Panc1 (cell line): ENCODE results near the gene SLC49A3. TPM values are rescaled to one million over a fixed set of nuclear protein-coding genes. Genes with fewer than 3 reads are reported as not detected.

ENCODE experiments used
- ATAC-seq: fragments of 200-7000 bp; cut with Tn5 transposase; 2 replicates; pipeline ENCODE4 v1.9.1; 2020; ENCODE audit warnings: mild to moderate bottlenecking, moderate library complexity
- BruUV-seq: library from RNA; stranded (reverse); fragments of 400-500 nt; replicated peaks from 2 replicates; lab custom pipeline; 2021; lab: Mats Ljungman, UMichigan
- CTCF ChIA-PET: fragments of 300-600 bp; sonication (Branson Sonifier 250); formaldehyde crosslinking; loops from one replicate; lab custom pipeline; 2022; ENCODE audit warnings: antibody characterized with exemption; lab: Charles Lee
- POLR2A ChIA-PET: fragments of 300-600 bp; sonication (Branson Sonifier 250); formaldehyde crosslinking; loops from one replicate; lab custom pipeline; 2022; ENCODE audit warnings: antibody characterized with exemption; lab: Charles Lee
- DNase-seq: peaks from one replicate; pipeline ENCODE4 v3.0.0-alpha.2; 2010; ENCODE audit warnings: low read depth, low spot score
- H3K27ac ChIP-seq: 2 replicates; pipeline ENCODE4 v1.5.1; 2011; ENCODE audit warnings: mild to moderate bottlenecking, low read length, inconsistent platforms
- H3K27me3 ChIP-seq: fragments of 200-500 bp; sonication (Bioruptor generic); 2 replicates; pipeline ENCODE4 v1.6.0; 2014; ENCODE audit warnings: low read length, inconsistent platforms; ENCODE audit not compliant: control insufficient read depth, insufficient read depth
- H3K36me3 ChIP-seq: fragments of 200-500 bp; sonication (Bioruptor generic); 2 replicates; pipeline ENCODE4 v1.5.1; 2014; ENCODE audit warnings: inconsistent platforms, mild to moderate bottlenecking, low read length, moderate library complexity; ENCODE audit not compliant: control insufficient read depth, insufficient read depth
- H3K4me1 ChIP-seq: 2 replicates; pipeline ENCODE4 v1.5.1; 2011; ENCODE audit warnings: inconsistent platforms, mild to moderate bottlenecking, low read length, moderate library complexity; ENCODE audit not compliant: control insufficient read depth, insufficient read depth
- H3K4me3 ChIP-seq, 2 experiments: 2 replicates each; pipeline ENCODE4 v1.5.1; 2011 to 2012; ENCODE audit warnings: low read depth in 2 of 2, low read length in 2 of 2, mild to moderate bottlenecking in 2 of 2, inconsistent platforms in 1 of 2, moderate library complexity in 1 of 2
- H3K9me3 ChIP-seq: fragments of 200-500 bp; sonication (Bioruptor generic); 2 replicates; pipeline ENCODE4 v1.5.1; 2014; ENCODE audit warnings: low read depth, mild to moderate bottlenecking, inconsistent platforms, low read length, moderate library complexity; ENCODE audit not compliant: control insufficient read depth, insufficient read depth
- POLR2AphosphoS5 ChIP-seq: IDR thresholded peaks from 2 replicates; pipeline ENCODE4 v1.6.1; 2012; ENCODE audit warnings: mild to moderate bottlenecking, low read depth, low read length, moderate library complexity
- SIN3A ChIP-seq: IDR thresholded peaks from 2 replicates; pipeline ENCODE4 v1.6.1; 2012; ENCODE audit warnings: low read depth, mild to moderate bottlenecking, low read length, moderate library complexity, borderline replicate concordance; ENCODE audit not compliant: insufficient read depth
- TCF7L2 ChIP-seq: IDR thresholded peaks from 2 replicates; pipeline ENCODE4 v1.6.1; 2011; ENCODE audit warnings: mild to moderate bottlenecking, low read depth, low read length, inconsistent platforms
- in situ Hi-C: cut with HindIII; loops from 2 replicates; pipeline ENCODE4 v1.10.0; 2016; ENCODE audit warnings: low sequenced_read_pairs, low pct_unique_long_range_greater_than_20kb
- intact Hi-C: fragments of 100-400 bp; cut with micrococcal nuclease; formaldehyde crosslinking; loops from one replicate; pipeline ENCODE4 v1.10.0; 2022; ENCODE audit not compliant: unreplicated experiment
- total RNA-seq: library from RNA; stranded (reverse); gene quantifications from one replicate; pipeline ENCODE4 v1.2.1, GENCODE V29; 2021; ENCODE audit not compliant: unreplicated experiment
- TF ChIP-seq, protein P1 (sequence below), 2 experiments: IDR thresholded peaks; 2 replicates each; pipeline ENCODE4 v1.6.1; 2011 to 2012; ENCODE audit warnings: low read depth in 2 of 2, control low read depth in 1 of 2, low read length in 1 of 2, mild to moderate bottlenecking in 1 of 2, moderate library complexity in 1 of 2; ENCODE audit not compliant: insufficient read depth in 1 of 2
- TF ChIP-seq, protein P2 (sequence below): fragments of 450-650 bp; IDR thresholded peaks from 2 replicates; pipeline ENCODE4 v1.5.1; 2017; ENCODE audit warnings: mild to moderate bottlenecking

The SLC49A3 gene
- total RNA-seq, 1 experiment from 2014 or later = 0.62 TPM

DNA sequence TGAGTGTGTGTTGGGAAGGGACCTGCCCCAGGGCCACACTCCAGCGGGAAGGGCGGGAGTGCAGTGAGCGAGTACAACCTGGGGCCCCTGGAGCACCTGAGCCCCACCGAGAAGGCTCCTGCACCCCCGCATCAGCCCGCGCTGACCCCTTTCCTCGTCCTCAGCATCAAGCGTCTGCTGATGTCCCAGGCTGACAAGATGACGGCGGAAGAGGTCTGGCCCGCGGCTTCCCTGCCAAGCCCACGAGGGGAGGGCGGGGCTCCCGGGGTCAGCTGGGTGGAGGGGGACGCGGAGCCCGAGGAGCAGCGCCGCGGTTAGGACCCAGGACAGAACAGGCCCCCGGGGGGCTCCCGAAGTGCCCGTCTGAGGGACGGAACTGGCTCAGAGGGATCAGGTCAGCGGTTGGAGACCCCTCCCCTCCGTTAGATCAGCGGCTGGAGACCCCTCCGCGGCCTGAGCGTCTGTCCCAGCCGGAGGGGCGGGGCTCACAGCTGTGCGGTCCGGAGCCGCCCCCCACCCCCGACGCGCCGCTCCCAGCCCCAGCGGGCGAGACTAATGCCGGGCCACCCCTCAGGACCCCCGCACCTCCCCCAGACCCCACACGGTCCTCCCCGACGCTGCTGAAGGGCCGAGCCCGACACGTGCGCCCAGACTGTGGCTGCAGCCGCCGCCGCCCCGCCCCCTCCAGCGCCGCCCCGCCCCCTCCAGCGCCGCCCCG, 7.9 kb downstream of the SLC49A3 start:
- H3K4me3 ChIP-seq = peak overlapping the region; percentile 46 to 59
- POLR2A ChIA-PET = no interaction called here
- H3K27ac ChIP-seq = peak overlapping the region; percentile 44; the same call in 1 of the 2 replicates
- TF ChIP-seq SIN3A (no peak), POLR2AphosphoS5 (no peak), TCF7L2 (no peak)
- TF ChIP-seq, protein P1, sequence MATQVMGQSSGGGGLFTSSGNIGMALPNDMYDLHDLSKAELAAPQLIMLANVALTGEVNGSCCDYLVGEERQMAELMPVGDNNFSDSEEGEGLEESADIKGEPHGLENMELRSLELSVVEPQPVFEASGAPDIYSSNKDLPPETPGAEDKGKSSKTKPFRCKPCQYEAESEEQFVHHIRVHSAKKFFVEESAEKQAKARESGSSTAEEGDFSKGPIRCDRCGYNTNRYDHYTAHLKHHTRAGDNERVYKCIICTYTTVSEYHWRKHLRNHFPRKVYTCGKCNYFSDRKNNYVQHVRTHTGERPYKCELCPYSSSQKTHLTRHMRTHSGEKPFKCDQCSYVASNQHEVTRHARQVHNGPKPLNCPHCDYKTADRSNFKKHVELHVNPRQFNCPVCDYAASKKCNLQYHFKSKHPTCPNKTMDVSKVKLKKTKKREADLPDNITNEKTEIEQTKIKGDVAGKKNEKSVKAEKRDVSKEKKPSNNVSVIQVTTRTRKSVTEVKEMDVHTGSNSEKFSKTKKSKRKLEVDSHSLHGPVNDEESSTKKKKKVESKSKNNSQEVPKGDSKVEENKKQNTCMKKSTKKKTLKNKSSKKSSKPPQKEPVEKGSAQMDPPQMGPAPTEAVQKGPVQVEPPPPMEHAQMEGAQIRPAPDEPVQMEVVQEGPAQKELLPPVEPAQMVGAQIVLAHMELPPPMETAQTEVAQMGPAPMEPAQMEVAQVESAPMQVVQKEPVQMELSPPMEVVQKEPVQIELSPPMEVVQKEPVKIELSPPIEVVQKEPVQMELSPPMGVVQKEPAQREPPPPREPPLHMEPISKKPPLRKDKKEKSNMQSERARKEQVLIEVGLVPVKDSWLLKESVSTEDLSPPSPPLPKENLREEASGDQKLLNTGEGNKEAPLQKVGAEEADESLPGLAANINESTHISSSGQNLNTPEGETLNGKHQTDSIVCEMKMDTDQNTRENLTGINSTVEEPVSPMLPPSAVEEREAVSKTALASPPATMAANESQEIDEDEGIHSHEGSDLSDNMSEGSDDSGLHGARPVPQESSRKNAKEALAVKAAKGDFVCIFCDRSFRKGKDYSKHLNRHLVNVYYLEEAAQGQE (IDR thresholded peaks at IDR 0.05; ENCODE audit: insufficient read depth in 1 of 2, low read depth in 2 of 2, low read length in 1 of 2) = no peak
- TF ChIP-seq, protein P2, sequence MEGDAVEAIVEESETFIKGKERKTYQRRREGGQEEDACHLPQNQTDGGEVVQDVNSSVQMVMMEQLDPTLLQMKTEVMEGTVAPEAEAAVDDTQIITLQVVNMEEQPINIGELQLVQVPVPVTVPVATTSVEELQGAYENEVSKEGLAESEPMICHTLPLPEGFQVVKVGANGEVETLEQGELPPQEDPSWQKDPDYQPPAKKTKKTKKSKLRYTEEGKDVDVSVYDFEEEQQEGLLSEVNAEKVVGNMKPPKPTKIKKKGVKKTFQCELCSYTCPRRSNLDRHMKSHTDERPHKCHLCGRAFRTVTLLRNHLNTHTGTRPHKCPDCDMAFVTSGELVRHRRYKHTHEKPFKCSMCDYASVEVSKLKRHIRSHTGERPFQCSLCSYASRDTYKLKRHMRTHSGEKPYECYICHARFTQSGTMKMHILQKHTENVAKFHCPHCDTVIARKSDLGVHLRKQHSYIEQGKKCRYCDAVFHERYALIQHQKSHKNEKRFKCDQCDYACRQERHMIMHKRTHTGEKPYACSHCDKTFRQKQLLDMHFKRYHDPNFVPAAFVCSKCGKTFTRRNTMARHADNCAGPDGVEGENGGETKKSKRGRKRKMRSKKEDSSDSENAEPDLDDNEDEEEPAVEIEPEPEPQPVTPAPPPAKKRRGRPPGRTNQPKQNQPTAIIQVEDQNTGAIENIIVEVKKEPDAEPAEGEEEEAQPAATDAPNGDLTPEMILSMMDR = no peak
- H3K36me3 ChIP-seq = no peaks in the 10 kb centered on the region
- no peaks in the 10 kb centered on the region for H3K9me3 ChIP-seq
- H3K4me1 ChIP-seq = peaks cover 10% of the 10 kb centered on the region
- ATAC-seq = peak; percentile 66
- no peak for DNase-seq
- H3K27me3 ChIP-seq = no peaks in the 10 kb centered on the region
- BruUV-seq = no TSS peak
- in situ Hi-C loops (no loop called here), intact Hi-C loops (no loop called here)
- CTCF ChIA-PET = no interaction called here

DNA sequence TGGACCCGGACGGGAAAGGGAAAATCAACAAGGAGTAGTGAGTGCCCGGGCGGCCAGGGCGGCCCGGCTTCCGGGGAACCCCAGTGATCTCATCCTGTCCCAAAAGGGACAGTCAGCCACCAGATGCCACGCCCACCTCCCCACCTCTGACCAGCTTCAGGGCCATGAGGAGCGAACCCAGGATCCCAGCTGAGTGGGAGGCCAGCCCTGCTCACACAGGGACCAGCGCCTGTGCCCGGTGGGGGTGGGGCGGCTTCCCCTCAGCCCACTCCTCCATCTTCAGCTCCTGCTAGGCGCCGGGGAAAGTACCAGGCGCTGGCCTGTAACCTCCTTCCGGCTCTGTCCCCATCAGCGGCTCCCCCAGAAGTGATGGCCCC, 8.4 kb downstream of the SLC49A3 start:
- intact Hi-C loops = no loop called here
- no peak for TF ChIP-seq POLR2AphosphoS5
- TF ChIP-seq SIN3A = no peak
- TF ChIP-seq, protein P2 = no peak
- no peak for TF ChIP-seq TCF7L2
- Histone ChIP-seq H3K36me3 (no peaks in the 10 kb centered on the region), H3K27me3 (no peaks in the 10 kb centered on the region), H3K9me3 (no peaks in the 10 kb centered on the region), H3K4me1 (peaks cover 12% of the 10 kb centered on the region), H3K4me3 (peak overlapping the region; percentile 46 to 59), H3K27ac (peak overlapping the region; percentile 44)
- in situ Hi-C loops = no loop called here
- peak; percentile 5; the same call in 1 of the 2 replicates for ATAC-seq
- POLR2A ChIA-PET = no interaction called here
- no TSS peak for BruUV-seq
- CTCF ChIA-PET = no interaction called here
- no peak for DNase-seq
